Fibroblast of pulmonary artery (primary cell): ENCODE data around the gene GATA2.

ENCODE experiments used
- DNase-seq: peaks from one replicate; pipeline ENCODE4 v3.0.0-alpha.2; 2010; ENCODE audit warnings: low read depth
- H3K4me3 ChIP-seq: replicated peaks from 2 replicates; pipeline ENCODE4 v1.5.1; 2011; ENCODE audit warnings: low read depth, mild to moderate bottlenecking, control low read depth, low read length, moderate library complexity
- CTCF ChIP-seq: IDR thresholded peaks from 2 replicates; pipeline ENCODE4 v1.5.1; 2011; ENCODE audit warnings: mild to moderate bottlenecking, control low read depth, low read length, inconsistent platforms; ENCODE audit errors: missing control alignments

The GATA2 gene

GRCh38 chr3:128480717-128481437 is 12.1 kb downstream of the GATA2 start:
- no peak for TF ChIP-seq CTCF
- H3K4me3 ChIP-seq, result no peak overlapping the region
- DNase-seq, result no peak

GRCh38 chr3:128480278-128480677 is 12.7 kb downstream of the GATA2 start:
- TF ChIP-seq CTCF, result no peak
- no peak overlapping the region for H3K4me3 ChIP-seq
- no peak for DNase-seq

- no peak for DNase-seq
- H3K4me3 ChIP-seq, result no peak overlapping the region
- TF ChIP-seq CTCF, result no peak
Observed at GRCh38 chr3:128479558-128480086, 13.4 kb downstream of the GATA2 start.

GRCh38 chr3:128478576-128479506 is 14.2 kb downstream of the GATA2 start:
- no peak for DNase-seq
- no peak overlapping the region for H3K4me3 ChIP-seq
- no peak for TF ChIP-seq CTCF

GRCh38 chr3:128476659-128477058 is 16.3 kb downstream of the GATA2 start:
- no peak overlapping the region for H3K4me3 ChIP-seq
- DNase-seq, result no peak
- no peak for TF ChIP-seq CTCF

- TF ChIP-seq CTCF, result no peak
- H3K4me3 ChIP-seq, result no peak overlapping the region
- no peak for DNase-seq
Observed at GRCh38 chr3:128475355-128475754, 17.6 kb downstream of the GATA2 start.
